ENCODE measurements around the gene CTAGE4. TPM values are rescaled to one million over a fixed set of nuclear protein-coding genes. Genes with fewer than 3 reads are reported as not detected.
"Not testable (repeated sequence)": the region's sequence is repeated elsewhere in the genome, so short reads cannot be mapped to it uniquely, and the experiment has no call there.

Gene CTAGE4
- total RNA-seq, 1 donor from 2014 or later = 1.4 TPM

- Histone ChIP-seq H3K9me3 (ENCODE audit: insufficient read depth, low read depth, low read length) (no peaks in the 10 kb centered on the region), H3K4me2 (ENCODE audit: low read length) (no peak overlapping the region), H2AFZ (ENCODE audit: low read depth, low read length) (no peak overlapping the region), H3K27me3 (ENCODE audit: insufficient read depth, low read length) (no peaks in the 10 kb centered on the region), H3K27ac (ENCODE audit: low read depth, low read length) (no peak overlapping the region), H3K36me3 (ENCODE audit: insufficient read depth, low read length) (no peaks in the 10 kb centered on the region), H3K79me2 (ENCODE audit: insufficient read depth, low read length) (no peaks in the 10 kb centered on the region), H3K4me1 (ENCODE audit: insufficient read depth, low read length) (no peaks in the 10 kb centered on the region), H3K4me3 (ENCODE audit: insufficient read depth, low read depth, low read length) (no peak overlapping the region), H3K9ac (ENCODE audit: low read length) (no peak overlapping the region), H4K20me1 (ENCODE audit: insufficient read depth, low read length) (no peaks in the 10 kb centered on the region)
- no peaks in the 10 kb centered on the region for H3K27me3 Mint-ChIP-seq (ENCODE audit: low read depth, unreplicated experiment)
- H3K9me3 Mint-ChIP-seq (ENCODE audit: unreplicated experiment) = no peaks in the 10 kb centered on the region
- DNase-seq (ENCODE audit: low read depth) = no peak
- H3K27ac Mint-ChIP-seq (ENCODE audit: unreplicated experiment) = no peak overlapping the region
- TF ChIP-seq EZH2 (IDR thresholded peaks at IDR 0.05; ENCODE audit: insufficient read depth, low read length) (no peak), CTCF (IDR thresholded peaks at IDR 0.05; ENCODE audit: insufficient read depth, low read depth, low read length) (no peak)
- no peak overlapping the region for H3K4me3 Mint-ChIP-seq (ENCODE audit: unreplicated experiment)
- H3K4me1 Mint-ChIP-seq (ENCODE audit: low read depth, unreplicated experiment) = no peaks in the 10 kb centered on the region
- FAIRE-seq = no peak
- H3K36me3 Mint-ChIP-seq (ENCODE audit: low read depth, unreplicated experiment) = no peaks in the 10 kb centered on the region
Measured at GRCh38 chr7:144158861-144159260, 24.4 kb upstream of the CTAGE4 start.

DNA sequence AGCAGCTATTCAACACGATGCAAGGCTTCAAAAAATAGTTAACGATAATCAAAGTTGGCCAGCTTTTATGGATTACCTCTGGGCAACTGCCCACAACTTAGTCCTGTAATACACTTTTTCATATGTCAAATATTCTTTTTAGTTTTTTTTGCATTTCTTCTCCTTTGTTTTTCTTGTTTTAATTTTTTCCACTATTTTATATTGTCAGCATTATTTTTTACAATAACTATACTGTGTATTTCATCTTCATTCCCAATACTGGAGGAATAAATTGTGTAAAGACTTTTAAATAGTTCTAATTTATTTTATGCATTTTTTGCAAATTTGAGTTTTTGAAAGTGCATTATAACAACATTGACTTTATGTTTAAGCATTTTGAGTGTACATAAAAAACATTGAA lies 18.5 kb upstream of the CTAGE4 start:
- H3K4me3 Mint-ChIP-seq (ENCODE audit: unreplicated experiment) = no peak overlapping the region
- H3K79me2 ChIP-seq (ENCODE audit: insufficient read depth, low read length) = no peaks in the 10 kb centered on the region
- H4K20me1 ChIP-seq (ENCODE audit: insufficient read depth, low read length) = no peaks in the 10 kb centered on the region
- no peak overlapping the region for H2AFZ ChIP-seq (ENCODE audit: low read depth, low read length)
- H3K4me1 Mint-ChIP-seq (ENCODE audit: low read depth, unreplicated experiment) = no peaks in the 10 kb centered on the region
- H3K27ac ChIP-seq (ENCODE audit: low read depth, low read length) = no peak overlapping the region
- TF ChIP-seq CTCF (IDR thresholded peaks at IDR 0.05; ENCODE audit: insufficient read depth, low read depth, low read length) (no peak), EZH2 (IDR thresholded peaks at IDR 0.05; ENCODE audit: insufficient read depth, low read length) (no peak)
- H3K4me3 ChIP-seq (ENCODE audit: insufficient read depth, low read depth, low read length) = no peak overlapping the region
- FAIRE-seq (no peak), DNase-seq (ENCODE audit: low read depth) (no peak)
- no peaks in the 10 kb centered on the region for H3K4me1 ChIP-seq (ENCODE audit: insufficient read depth, low read length)
- no peak overlapping the region for H3K9ac ChIP-seq (ENCODE audit: low read length)
- H3K36me3 ChIP-seq (ENCODE audit: insufficient read depth, low read length) = no peaks in the 10 kb centered on the region
- no peaks in the 10 kb centered on the region for H3K36me3 Mint-ChIP-seq (ENCODE audit: low read depth, unreplicated experiment)
- no peak overlapping the region for H3K4me2 ChIP-seq (ENCODE audit: low read length)
- H3K9me3 Mint-ChIP-seq (ENCODE audit: unreplicated experiment) = no peaks in the 10 kb centered on the region
- no peaks in the 10 kb centered on the region for H3K9me3 ChIP-seq (ENCODE audit: insufficient read depth, low read depth, low read length)
- H3K27ac Mint-ChIP-seq (ENCODE audit: unreplicated experiment) = no peak overlapping the region
- no peaks in the 10 kb centered on the region for H3K27me3 Mint-ChIP-seq (ENCODE audit: low read depth, unreplicated experiment)
- no peaks in the 10 kb centered on the region for H3K27me3 ChIP-seq (ENCODE audit: insufficient read depth, low read length)

DNA sequence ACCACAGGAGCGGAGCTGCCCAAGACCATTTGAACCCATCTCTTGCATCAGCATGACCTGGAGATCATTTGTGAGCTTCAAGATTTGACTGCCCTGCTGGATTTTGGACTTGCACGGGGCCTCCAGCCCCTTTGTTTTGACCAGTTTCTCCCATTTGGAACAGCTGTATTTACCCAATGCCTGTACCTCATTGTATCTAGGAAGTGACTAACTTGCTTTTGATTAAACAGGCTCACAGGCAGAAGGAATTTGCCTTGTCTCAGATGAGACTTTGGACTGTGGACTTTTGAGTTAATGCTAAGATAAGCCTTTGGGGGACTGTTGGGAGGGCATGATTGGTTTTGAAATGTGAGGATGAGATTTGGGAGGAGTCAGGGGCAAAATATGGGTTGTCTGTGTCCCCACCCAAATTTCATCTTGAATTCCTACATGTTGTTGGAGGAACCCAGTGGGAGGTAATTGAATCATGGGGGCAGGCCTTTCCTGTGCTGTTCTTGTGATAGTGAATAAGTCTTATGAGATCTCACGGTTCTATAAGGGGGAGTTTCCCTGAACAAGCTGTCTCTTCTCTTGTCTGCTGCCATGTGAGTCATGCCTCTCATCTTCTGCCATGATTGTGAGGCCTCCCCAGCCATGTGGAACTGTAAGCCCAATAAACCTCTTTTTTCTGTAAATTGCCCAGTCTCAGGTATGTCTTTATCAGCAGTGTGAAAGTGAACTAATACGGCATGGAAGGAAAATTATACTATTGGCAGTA lies 11.5 kb upstream of the CTAGE4 start:
- not testable (repeated sequence) for H3K36me3 ChIP-seq (ENCODE audit: insufficient read depth, low read length); H3K9ac ChIP-seq (ENCODE audit: low read length); H3K27me3 ChIP-seq (ENCODE audit: insufficient read depth, low read length); H3K4me3 Mint-ChIP-seq (ENCODE audit: unreplicated experiment); H3K9me3 ChIP-seq (ENCODE audit: insufficient read depth, low read depth, low read length); H3K27me3 Mint-ChIP-seq (ENCODE audit: low read depth, unreplicated experiment); FAIRE-seq; H3K4me1 ChIP-seq (ENCODE audit: insufficient read depth, low read length); H3K79me2 ChIP-seq (ENCODE audit: insufficient read depth, low read length); H3K36me3 Mint-ChIP-seq (ENCODE audit: low read depth, unreplicated experiment); H3K4me2 ChIP-seq (ENCODE audit: low read length); H3K27ac Mint-ChIP-seq (ENCODE audit: unreplicated experiment); H3K4me1 Mint-ChIP-seq (ENCODE audit: low read depth, unreplicated experiment); H3K27ac ChIP-seq (ENCODE audit: low read depth, low read length); H3K4me3 ChIP-seq (ENCODE audit: insufficient read depth, low read depth, low read length); DNase-seq (ENCODE audit: low read depth); H4K20me1 ChIP-seq (ENCODE audit: insufficient read depth, low read length); H2AFZ ChIP-seq (ENCODE audit: low read depth, low read length); H3K9me3 Mint-ChIP-seq (ENCODE audit: unreplicated experiment)

All from astrocyte (in vitro differentiated cells and primary cell).